Measurements from ENCODE around the gene NAV2.

NAV2 gene

GRCh38 chr11:19846654-19847305, 134.1 kb downstream of the NAV2 start:
- no peak for DNase-seq (ENCODE audit: low spot score)
- no peak for TF ChIP-seq CTCF (IDR thresholded peaks at IDR 0.05; ENCODE audit: borderline replicate concordance, control extremely low read depth, extremely low read depth, insufficient read depth, missing control alignments)
- in situ Hi-C loops (cut with MboI; ENCODE audit: low sequenced_read_pairs, unreplicated experiment): no loop called here

- no peak for TF ChIP-seq CTCF (IDR thresholded peaks at IDR 0.05; ENCODE audit: borderline replicate concordance, control extremely low read depth, extremely low read depth, insufficient read depth, missing control alignments)
- no peak for DNase-seq (ENCODE audit: low spot score)
- in situ Hi-C loops (cut with MboI; ENCODE audit: low sequenced_read_pairs, unreplicated experiment): no loop called here
Measured at GRCh38 chr11:19848219-19848618, 135.6 kb downstream of the NAV2 start.

DNA sequence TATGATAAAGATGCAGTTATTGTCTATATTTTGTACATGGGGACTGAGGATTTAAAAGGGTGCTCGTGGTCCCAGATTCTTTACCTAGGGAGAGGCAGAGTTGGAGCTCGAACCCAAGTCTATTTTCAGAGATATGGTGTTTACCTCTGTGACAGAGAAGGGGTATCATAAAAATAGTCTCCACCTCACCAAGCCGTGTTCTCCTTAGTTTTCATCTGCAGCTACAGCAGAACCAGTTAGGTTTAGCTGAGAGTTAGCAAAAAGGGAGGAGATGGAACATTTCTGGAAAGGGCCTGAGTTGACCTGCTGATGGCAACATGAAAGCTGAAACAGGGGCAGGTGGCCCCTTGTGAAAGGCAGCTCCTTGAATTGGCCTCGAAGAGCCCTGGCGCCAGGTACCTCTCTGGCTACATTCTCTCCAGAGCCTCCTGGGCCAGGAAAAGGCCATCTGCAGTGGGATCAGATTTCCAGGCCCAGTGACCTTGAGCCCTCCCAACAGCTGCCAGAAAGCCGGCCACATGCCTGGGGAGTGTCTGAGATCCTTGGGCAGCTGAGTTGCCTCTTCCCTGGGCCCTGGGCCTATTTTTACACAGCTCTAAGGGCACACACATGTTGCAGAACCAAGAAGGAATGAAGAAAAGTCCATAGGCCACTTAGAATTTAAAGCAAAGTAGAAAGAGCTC, 136.6 kb downstream of the NAV2 start:
- no peak for DNase-seq (ENCODE audit: low spot score)
- in situ Hi-C loops (cut with MboI; ENCODE audit: low sequenced_read_pairs, unreplicated experiment): no loop called here
- no peak for TF ChIP-seq CTCF (IDR thresholded peaks at IDR 0.05; ENCODE audit: borderline replicate concordance, control extremely low read depth, extremely low read depth, insufficient read depth, missing control alignments)

GRCh38 chr11:19849947-19850593, 137.4 kb downstream of the NAV2 start:
- in situ Hi-C loops (cut with MboI; ENCODE audit: low sequenced_read_pairs, unreplicated experiment): no loop called here
- TF ChIP-seq CTCF (IDR thresholded peaks at IDR 0.05; ENCODE audit: borderline replicate concordance, control extremely low read depth, extremely low read depth, insufficient read depth, missing control alignments): no peak
- DNase-seq (ENCODE audit: low spot score): no peak

- no peak for DNase-seq (ENCODE audit: low spot score)
- no peak for TF ChIP-seq CTCF (IDR thresholded peaks at IDR 0.05; ENCODE audit: borderline replicate concordance, control extremely low read depth, extremely low read depth, insufficient read depth, missing control alignments)
- in situ Hi-C loops (cut with MboI; ENCODE audit: low sequenced_read_pairs, unreplicated experiment): no loop called here
Measured at GRCh38 chr11:19852288-19852687, 139.7 kb downstream of the NAV2 start.

GRCh38 chr11:19853016-19853415, 140.4 kb downstream of the NAV2 start:
- in situ Hi-C loops (cut with MboI; ENCODE audit: low sequenced_read_pairs, unreplicated experiment): no loop called here
- no peak for DNase-seq (ENCODE audit: low spot score)
- TF ChIP-seq CTCF (IDR thresholded peaks at IDR 0.05; ENCODE audit: borderline replicate concordance, control extremely low read depth, extremely low read depth, insufficient read depth, missing control alignments): no peak
